SU-DHL-6 (cell line): Measurements from ENCODE around the gene TBC1D19.

Experiments
- CTCF ChIP-seq: fragments of 200-600 bp; sonication (generic); IDR thresholded peaks from one replicate; pipeline ENCODE4 v1.5.1; 2017; ENCODE audit warnings: antibody characterized with exemption, mild to moderate bottlenecking, low read length, moderate library complexity; ENCODE audit not compliant: insufficient read depth, poor library complexity, severe bottlenecking
- EZH2phosphoT487 ChIP-seq: fragments of 200-600 bp; sonication (generic), shearing (Covaris generic); conservative IDR thresholded peaks from 2 replicates; pipeline ENCODE4 v1.6.1; 2018; ENCODE audit warnings: mild to moderate bottlenecking, antibody characterized with exemption, low read length, moderate library complexity, mixed read lengths

- TF ChIP-seq CTCF: no peak
- no peak for TF ChIP-seq EZH2phosphoT487
Measured at GRCh38 chr4:26583865-26584652, at the start of gene TBC1D19.
